DMS79 treated with DMSO at 0.1 percent for 48 hours (cell line): ENCODE measurements around the gene C1QTNF5.
A peak's percentile ranks its signal among the peaks of the same experiment; 100 is the strongest.

Experiments
- DNase-seq: peaks from one replicate; lab custom pipeline; 2025; lab: John Stamatoyannopoulos, UW

C1QTNF5 gene

DNA sequence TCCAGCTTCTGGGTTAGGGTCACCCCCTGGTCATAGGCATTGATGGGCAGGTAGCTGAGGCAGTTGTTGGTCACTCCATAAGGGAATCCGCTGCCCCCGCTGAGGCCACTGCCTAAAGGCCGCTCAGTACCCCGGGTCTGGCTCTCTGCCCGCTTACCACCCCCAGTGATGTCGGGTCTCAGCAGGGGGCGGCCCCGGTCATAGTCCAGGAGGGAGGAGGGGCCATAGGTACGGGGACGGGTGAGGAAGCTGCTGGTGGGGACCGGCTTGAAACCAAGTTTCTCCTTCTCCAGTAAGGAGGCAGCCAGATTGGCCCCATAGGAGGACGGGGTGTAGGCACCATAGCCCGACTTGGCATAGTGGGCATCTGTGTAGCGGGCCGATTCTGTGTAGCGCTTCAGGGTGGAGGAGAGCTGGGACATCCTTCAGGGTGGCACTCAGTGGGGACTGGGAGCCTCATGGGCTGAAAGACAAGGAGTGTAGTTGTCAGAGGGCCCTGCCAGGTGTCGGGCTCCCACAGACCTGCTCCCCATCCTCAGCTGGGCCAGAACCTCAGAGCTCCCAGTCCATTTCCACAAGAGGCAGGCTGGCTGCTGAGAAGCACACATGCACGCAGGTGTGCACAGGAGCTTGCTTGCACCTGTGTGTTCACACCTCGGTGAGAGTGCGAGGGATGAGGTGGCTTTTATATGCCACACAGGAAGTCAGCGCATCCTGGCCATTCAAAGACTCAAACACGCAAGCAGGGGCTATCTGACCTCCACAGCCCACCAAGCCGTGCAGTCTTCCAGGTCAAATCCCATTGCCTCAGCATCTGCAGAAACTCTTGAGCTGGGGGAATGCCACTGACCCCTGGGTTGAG, 32.6 kb upstream of the C1QTNF5 start:
- no peak for DNase-seq

DNA sequence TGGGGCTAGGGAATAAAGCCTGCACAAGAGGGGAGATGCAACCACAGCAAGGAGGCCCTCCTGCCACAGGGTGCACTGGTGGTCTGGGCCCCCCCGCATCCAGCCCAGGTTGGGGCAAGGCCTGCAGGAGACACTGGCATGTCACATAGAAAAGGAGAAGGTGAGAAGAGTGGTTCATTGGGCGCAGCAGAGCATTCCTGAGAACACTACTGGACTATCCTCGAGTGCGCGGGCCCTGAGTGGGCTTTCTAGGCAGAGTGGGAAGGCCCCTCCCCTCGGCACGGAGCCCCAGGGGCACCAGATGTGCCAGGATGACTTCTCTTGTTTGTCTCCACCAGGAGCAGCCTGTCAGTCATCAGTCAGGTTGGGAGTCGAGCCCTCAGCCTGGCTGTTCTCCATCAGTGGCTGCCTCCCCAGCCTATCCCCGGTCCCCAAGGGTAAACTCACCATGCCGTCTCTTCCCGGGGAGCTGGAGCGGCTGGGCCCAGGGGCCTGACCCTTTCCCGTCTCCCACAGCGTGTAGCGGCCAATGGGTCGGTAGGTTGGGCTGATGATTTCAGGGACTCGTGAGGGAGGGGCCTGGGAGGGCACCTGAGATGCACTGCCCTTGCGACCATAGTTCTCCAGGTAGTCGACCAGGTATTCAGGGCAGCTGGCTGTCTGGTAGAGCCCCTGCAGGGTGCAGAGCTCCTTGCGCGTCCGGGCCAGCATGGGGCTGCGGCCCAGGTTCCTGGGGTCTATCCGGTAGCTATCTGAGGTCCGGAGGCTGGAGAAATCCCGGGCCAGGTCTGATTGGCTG, 31.8 kb upstream of the C1QTNF5 start:
- no peak for DNase-seq

DNA sequence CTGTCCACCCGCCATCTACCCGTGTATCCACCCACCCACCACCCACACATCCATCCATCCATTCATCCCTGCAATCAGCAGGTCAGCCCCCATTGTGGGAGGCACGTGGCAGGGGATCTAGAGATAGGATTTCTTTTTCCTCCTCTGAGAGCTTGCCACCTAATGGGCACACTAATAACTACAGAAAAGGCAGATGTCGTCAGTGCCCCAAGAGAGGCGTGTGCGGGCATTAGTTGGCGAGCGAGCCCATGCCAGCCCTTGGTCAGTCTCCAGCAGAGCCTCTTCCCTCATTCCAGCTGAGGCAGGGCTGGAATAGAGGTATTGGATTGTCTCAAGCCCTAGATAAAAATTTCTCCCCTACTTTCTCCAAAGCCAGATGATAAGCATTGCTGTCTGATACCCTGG, 31.1 kb upstream of the C1QTNF5 start:
- peak; percentile 33 for DNase-seq

DNA sequence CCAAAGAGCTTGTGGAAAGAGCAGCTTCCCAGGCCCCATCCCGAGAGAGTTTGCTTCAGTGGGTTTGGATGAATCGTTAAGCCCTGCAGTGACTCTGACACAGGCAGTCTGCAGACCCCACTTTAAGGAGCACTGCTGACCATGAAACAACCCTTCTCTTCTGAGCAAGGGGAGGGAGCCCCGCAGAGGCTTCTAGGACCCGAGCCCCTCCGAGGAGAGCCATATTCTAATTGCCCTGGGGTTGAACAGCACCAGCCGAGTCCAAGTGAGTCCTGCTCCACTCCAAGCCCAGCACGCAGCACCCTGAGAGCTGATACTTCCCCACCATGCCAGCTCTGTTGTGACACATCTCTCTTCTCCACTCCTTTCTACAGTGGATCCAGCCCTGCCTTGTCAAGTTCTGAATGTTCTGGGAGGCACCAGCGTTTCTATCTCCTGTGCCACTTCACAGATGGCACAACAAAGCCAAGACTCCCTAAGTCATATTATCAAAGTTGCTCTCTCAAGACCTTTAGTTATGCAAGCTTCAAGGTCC, 30.5 kb upstream of the C1QTNF5 start:
- no peak for DNase-seq

DNA sequence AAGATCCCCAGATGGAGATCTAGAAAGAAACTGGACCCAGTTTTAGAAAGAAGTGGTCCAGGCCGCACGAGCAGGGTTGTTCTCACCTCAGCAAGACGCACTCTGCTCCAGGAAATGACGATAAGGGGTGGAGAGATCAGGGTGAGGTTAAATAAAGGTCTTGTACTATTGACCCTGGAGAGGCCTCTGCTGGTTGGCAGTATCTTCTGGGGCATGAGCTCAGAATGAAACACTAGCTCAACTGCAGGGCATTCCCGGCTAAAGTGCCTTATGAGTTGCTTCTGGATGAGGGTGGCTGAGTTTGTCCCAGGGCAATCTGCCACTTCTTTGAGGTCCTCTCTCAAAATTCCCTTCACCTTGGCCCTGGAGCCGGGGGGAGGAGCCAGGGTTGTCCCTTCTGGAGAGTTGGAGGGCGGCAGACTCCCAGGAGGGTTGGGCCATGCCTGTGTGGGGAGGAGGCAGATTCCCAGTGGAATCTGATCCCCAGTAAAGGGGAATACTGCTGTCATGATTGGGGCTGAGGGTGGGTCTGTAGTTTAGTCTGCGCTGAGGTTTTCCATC, 29.9 kb upstream of the C1QTNF5 start:
- no peak for DNase-seq

DNA sequence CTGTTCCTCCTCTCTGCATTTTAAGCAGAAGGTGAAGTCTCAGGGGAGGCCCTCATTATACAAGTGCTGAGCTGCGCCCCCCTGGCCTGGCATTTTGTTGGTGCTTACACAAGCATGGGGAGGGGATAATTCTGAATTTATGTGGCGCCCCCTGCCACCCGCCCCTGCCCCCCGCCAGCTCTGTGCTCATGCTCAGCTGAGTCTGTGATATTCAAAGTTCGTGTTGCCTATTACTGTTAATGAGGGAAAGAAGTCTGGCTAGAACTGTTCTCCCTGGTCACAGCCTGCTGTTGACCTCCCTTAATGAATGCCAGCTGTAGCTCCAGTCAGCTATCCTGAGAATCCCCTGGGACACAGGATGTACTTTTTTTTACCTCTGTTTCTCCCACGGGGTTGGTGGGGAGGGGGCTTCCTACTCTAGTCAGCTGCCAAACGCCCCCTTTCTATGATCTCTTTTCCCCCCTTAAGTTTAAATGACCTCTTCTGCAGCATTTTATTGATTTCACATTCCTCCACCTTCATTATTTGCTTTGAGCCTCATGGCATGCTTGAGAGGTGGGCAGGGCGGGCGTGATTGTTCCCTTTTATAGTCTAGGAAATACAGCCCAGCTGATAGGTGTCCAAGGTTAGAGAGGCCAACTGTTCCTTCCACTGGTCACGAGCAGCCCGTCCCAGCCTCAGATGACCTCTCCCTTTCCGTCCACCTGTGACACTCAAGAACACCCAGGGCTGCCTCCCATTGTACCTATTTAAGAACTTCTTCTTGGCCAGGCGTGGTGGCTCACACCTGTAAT, 28.6 kb upstream of the C1QTNF5 start:
- no peak for DNase-seq

DNA sequence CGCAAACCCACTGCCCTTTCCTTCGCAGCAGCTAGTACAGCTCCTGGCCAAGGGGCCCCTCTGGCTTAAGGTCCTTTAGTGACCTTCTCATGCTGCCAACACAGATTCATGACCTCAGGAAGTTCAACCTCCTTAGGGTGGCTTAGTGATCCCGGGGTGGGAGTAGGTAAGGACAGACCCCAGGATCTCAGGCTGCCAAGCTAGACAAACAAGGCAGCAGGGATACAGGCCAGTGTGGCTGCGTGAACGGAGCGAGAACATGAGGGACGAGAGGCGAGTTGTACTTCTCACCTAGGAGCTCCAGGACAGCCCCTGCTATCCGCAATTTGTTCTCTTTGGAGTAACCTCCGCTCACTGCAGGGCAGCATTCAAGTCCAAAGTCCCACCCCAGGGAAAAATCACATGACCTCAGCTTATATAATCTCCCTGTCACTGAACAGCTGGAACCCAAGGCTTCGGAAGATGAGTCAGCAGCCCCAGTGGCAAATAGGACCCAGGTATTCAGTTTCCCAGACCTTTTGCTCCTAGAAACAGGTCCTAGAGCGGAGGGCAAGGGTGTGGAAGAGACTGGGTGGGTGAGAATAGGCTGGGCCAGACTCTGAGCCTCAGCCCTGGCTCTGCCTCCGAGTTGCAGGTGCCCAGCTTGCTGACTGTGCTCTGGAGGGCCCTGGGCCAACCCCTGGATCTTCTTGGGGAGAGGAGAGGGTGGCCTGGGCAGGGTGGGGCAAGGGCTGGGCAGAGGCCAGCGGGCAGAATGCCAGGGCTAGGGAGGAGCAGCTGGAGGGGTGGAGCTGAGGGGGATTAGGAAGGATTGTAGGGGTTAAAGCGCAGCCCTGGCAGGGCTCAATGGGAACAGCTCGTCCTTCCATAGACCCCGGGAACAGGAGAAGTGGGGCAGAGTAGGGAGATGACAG, 27.7 kb upstream of the C1QTNF5 start:
- peak; percentile 81 for DNase-seq

DNA sequence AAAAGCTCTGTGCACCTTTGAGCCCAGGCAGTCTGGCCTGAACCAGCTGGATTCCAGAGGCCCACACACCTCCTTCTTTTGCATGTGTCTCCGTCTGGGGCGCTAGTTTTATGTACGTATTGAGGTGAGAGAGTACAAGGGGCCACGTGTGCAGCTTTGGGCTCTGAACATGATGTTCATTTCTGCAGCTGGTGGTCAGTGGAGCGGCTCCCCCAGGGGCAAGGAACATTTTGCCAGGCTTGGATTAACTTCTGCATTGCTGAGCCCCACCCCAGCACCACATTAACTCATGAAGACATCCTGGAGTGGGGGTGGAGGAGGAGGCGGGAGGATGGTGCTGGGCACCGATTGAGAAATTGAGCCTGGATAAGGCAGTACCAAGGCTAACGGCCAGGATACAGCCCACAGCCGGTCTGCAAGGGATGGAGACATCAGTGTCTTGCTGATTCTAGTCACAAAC, 27.0 kb upstream of the C1QTNF5 start:
- no peak for DNase-seq

DNA sequence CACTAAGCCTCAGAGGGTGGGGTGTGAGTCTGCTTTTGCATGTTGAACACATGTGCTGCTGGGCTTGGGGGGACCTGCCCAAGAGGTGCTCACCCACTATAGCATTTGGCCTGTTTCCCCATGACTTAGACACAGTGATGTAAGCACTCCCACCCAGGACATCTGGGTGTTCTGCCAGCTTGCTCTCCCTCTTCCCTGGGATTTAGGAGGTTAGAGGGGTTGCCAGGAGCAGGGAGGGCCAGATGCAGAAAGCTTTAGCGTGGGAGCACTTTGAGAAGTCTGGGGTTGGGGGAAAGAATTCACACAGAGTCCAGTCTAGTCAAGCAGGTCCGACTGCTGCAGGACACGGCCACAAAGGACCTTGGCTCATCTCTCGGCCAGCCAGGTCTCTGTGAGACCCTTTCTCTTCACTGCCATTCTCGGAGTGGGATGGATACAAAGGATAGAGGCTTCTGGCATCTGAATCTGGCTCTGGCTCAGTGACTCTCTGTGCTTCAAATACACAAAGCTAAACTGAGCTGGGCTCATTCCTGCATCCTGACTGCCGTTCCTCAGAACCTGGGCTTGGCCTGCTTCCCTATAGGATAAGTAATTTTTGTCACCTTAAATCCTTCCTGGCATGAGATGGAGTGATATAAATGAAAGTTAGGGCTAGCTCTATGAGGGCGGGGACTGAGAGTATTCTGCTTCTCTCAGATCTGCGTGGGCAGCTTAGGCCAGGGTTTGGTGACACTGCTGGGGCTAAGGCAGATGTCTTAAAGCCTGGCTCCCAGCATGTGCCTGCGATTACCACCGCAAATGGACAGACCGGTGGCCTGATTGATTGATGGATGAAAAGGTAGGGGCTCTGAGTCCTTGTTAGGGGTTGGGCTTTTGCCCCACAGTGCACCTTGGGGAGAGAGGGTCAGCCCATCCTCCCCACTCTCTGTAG, 26.3 kb upstream of the C1QTNF5 start:
- no peak for DNase-seq

DNA sequence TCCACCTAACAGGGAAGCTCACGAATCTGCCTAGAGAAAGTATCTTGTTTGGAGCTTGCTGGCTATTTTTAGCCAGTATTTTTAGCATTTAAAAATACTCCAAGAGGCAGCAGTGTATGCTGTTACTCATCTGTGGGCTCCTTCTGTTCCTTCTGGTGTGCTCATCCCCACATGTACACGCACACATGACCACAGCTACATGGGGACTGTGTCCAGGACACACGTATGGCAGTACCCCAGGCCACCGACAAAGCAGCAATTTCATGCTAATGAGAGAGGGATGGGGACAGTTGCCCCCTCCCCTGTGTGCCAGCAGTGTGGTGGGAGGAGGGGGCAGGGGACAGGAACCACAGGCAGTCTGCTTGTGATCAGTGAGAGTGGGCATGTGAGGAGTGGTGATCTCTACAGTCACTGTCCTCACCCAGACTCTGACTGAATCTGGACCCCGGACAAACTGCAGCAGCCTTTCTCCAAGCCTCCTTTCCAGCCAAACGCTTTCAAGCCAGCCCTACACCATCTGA, 24.4 kb upstream of the C1QTNF5 start:
- no peak for DNase-seq

DNA sequence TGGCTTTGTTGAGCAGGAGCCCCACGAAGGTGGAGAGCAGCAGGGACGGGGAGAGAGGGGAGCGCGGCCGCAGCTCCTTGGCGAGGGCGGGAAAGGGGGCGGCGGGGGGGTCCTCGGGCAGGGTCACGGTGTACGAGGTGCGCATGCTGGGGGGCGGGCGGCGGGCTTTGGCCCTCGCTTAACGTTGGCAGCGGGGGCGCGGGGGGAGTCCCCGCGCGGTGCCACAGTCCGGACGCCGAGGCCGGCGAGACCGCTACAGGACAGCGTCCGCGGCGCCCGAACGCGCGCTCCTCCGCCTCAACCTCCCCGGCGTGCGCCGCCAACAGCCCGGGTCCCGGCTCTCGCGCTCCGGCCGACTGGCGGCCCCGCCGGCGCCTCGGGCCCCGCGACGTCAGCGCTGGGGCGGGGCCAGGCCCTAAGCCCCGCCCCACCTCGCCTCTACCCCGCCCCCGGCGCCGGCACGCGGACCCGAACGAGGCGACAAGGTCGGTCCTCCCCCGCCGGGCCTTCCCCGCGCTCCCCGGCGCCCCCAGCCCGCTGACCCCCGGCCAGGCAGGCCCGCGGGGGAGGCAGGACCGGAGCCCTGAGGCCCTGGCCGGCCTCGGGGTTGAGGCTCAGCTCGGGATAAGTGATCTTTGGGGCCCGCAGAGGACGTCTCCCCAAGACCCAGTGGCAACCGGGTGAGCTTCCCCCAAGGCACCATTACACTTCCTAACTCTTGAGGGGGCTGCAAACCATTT, 23.3 kb upstream of the C1QTNF5 start:
- peak; percentile 43 for DNase-seq

DNA sequence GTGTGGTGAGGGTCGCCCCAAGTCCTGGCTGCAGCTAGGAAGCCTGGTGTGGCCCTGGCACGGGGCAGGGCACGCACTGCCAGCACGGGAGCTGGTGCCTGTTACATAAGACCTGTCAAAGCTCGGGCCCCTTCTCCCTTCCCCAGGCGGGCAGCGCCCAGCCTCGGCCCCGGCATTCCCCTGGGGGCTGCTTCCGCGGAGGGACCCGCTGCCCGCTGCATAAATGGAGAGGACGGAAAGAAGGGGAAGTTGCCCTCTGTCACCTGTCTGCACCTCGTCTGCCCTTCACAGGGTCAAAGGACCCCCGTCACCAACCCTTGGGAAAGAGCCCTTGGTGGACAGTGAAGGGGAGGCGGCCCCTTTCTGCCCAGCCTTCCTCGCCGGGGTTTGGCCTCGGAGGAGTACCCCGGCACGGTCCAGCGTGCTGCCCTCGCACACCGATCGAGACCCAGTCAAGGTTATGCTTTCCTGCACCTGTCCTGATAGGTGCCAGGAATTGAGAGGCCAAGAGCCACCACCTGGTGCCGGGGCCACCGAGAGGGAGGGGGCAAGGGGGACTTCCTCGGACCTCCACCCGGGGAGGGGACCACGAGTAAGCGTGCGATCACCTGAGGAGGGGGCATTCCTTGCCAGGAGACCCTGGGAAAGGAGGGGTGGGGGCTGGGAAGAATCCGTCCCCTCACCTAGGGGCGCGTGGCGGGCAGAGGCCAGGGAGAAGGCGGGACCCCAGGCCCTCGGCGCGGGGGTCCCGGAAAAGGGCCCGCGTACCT, 22.6 kb upstream of the C1QTNF5 start:
- DNase-seq, result peak; percentile 20

DNA sequence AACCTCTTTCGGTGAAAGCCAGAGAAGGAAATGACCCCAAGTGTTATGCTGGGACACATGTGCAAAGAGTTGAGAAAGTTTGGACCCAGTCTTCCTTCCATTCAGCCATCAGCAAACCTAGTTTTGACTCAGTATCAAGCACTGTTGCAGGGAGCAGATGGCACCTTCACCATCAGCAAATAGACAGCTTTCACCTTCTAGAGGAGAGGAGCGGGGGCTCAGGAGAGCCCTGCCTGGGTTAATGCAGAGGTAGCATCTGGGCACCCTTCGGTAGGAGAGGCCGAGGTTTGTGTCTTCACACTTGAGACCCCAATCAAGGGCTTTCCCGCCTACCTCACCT, 22.0 kb upstream of the C1QTNF5 start:
- DNase-seq, result peak; percentile 27

DNA sequence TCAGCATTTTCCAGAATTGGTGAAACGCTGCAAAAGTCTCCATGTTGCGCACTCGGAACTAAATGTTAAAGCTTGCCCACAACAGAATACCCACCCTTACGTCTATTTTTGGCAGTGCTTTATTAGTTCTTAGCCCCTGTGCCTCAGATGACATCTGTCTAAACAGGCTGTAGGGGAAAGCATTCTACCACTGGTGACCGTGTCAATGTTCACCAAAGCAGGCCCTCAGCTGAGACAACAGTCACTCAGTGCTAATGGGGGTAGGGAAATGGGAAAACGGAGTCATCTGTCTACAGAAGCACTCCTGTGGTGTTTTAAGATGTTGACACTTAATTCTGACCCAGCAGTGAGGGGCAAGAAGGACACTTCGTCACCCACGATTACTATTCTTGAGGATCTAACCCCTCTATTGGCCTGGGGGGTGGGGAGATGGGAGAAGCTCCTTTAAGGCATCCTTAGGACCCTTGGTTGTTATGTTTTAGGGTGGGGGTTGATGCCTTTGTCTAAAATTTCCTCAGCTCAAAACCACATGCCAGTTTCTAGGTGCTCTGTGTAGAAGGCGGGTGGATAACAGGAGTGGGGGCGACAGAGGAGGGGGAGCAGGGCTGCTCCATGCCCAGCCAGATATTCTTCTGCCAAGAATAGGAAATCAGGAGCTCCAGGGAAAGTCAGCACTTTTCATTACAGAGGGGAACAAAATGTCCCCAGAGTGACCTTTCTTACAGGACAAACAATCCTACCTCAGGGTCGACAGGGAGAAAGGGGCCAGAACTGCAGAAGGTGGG, 21.4 kb upstream of the C1QTNF5 start:
- peak; percentile 42 for DNase-seq

DNA sequence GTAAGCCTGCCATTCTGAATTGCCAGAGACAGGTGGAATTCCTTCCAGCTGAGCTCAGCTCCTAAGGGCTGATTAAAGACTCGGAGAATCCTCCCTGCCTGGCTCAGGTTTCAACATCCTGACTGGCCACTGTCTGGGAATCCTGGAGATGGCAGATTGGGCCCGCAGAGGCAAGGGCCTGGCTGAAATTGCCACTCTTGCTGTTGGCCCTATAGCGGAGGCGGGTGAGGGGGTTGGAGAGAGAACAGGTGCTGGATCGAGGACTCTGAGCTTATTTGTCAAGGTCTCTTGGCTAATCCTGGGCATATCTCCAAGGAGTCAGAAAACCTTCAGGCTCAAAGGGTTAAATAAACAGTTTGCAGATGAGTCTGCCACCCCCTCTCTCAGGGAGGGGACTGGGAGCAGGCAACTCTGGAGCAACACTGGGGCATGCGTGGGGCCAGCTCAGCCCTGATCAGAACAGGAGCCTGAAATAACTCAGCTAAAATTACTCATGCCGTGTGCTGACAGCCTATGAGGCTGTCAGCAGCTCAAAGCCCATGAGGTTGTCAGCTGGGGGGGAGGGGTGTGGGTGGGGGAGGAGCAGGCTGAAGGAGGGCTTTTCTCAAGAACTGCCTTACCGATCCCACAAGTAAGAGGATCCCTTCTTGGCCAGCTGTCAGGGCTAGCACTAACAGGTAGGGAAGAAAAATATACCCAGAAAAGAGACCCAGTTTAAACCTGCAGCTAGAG, 20.5 kb upstream of the C1QTNF5 start:
- peak; percentile 98 for DNase-seq
